K562 (cell line): ENCODE data around the gene DLGAP3. TPM values are rescaled to one million over a fixed set of nuclear protein-coding genes. Genes with fewer than 3 reads are reported as not detected.

ENCODE experiments used
- ATAC-seq: fragments of 200-7000 bp; cut with Tn5 transposase; 3 replicates; pipeline ENCODE4 v1.9.1; 2020; ENCODE audit warnings: moderate library complexity
- BruUV-seq: library from RNA; stranded (reverse); fragments of 400-500 nt; replicated peaks from 2 replicates; lab custom pipeline; 2021; lab: Mats Ljungman, UMichigan
- CTCF ChIA-PET: fragments of 300-600 bp; formaldehyde crosslinking; extraction: SDS; loops from one replicate; lab custom pipeline; 2021; ENCODE audit warnings: low intra/inter-chr PET ratio; lab: Yijun Ruan, JAX
- POLR2A ChIA-PET: fragments of 300-600, 350-650 bp; sonication (Branson Sonifier 250); formaldehyde crosslinking; extraction: SDS; loops from one replicate; lab custom pipeline; 2021; ENCODE audit warnings: antibody characterized with exemption, inconsistent platforms; lab: Yijun Ruan, JAX
- DNase-seq, 4 experiments: peaks; one replicate each; pipeline versions ENCODE4 v3.0.0 to v3.0.0-alpha.2; 2011 to 2018; ENCODE audit warnings: low spot score in 3 of 4, mixed read lengths in 3 of 4; ENCODE audit errors: extremely low read depth in 1 of 4
- FAIRE-seq: peaks from 2 replicates; lab custom pipeline; 2011; peaks lifted over from hg19 to GRCh38; lab: Jason Lieb, UNC
- H2AFZ ChIP-seq: 2 replicates; pipeline ENCODE4 v1.6.0; 2011; ENCODE audit warnings: low read depth, low read length, control low read depth, inconsistent platforms
- H3K27ac ChIP-seq: fragments of 200-600 bp; 3 replicates; pipeline ENCODE4 v1.8.0; 2011; ENCODE audit warnings: low read depth, mild to moderate bottlenecking, control low read depth, inconsistent platforms, low read length, moderate library complexity, mixed read lengths; ENCODE audit errors: extremely low read depth
- H3K27me3 ChIP-seq, 2 experiments: fragments of 300-600 bp in 1 of 2; 2 replicates in 1 of 2; 3 replicates in 1 of 2; pipeline versions ENCODE4 v1.6.0 to v1.8.0; 2011; ENCODE audit warnings: inconsistent platforms in 2 of 2, low read length in 2 of 2, mild to moderate bottlenecking in 1 of 2, mixed read lengths in 1 of 2, moderate library complexity in 1 of 2; ENCODE audit not compliant: control insufficient read depth in 2 of 2, insufficient read depth in 2 of 2
- H3K36me3 ChIP-seq: fragments of 300-600 bp; 3 replicates; pipeline ENCODE4 v1.8.0; 2011; ENCODE audit warnings: mild to moderate bottlenecking, low read length, inconsistent platforms; ENCODE audit not compliant: control insufficient read depth, insufficient read depth
- H3K4me1 ChIP-seq, 2 experiments: fragments of 200-600 bp in 1 of 2; replicated peaks in 1 of 2; 2 replicates in 1 of 2; 3 replicates in 1 of 2; pipeline versions ENCODE4 v1.5.1 to v1.8.0; 2011; ENCODE audit warnings: inconsistent platforms in 2 of 2, low read length in 2 of 2, mild to moderate bottlenecking in 1 of 2, mixed read lengths in 1 of 2, moderate library complexity in 1 of 2; ENCODE audit not compliant: control insufficient read depth in 2 of 2, insufficient read depth in 2 of 2
- H3K4me2 ChIP-seq: 2 replicates; pipeline ENCODE4 v1.6.1; 2011; ENCODE audit warnings: low read length, control low read depth, inconsistent platforms, mixed read lengths; ENCODE audit not compliant: insufficient read depth
- H3K4me3 ChIP-seq: fragments of 200-600 bp; sonication (generic), shearing (Covaris generic); 2 replicates; pipeline ENCODE4 v1.5.1; 2016; ENCODE audit warnings: control low read depth, inconsistent platforms
- H3K79me2 ChIP-seq: fragments of 200-600 bp; 3 replicates; pipeline ENCODE4 v1.8.0; 2011; ENCODE audit warnings: low read length, inconsistent platforms; ENCODE audit not compliant: control insufficient read depth, insufficient read depth
- H3K9ac ChIP-seq, 2 experiments: 2 replicates each; pipeline versions ENCODE4 v1.6.0 to v1.6.1; 2011; ENCODE audit warnings: low read depth in 2 of 2, low read length in 2 of 2, control low read depth in 1 of 2, inconsistent platforms in 1 of 2, mild to moderate bottlenecking in 1 of 2, mixed read lengths in 1 of 2; ENCODE audit not compliant: insufficient read depth in 1 of 2
- H3K9me1 ChIP-seq: one replicate; pipeline ENCODE4 v1.6.0; 2011; ENCODE audit warnings: inconsistent platforms, mild to moderate bottlenecking, low read length, moderate library complexity; ENCODE audit not compliant: control insufficient read depth, insufficient read depth
- H3K9me3 ChIP-seq: replicated peaks from 2 replicates; pipeline ENCODE4 v1.5.1; 2011; ENCODE audit warnings: low read depth, low read length, inconsistent platforms; ENCODE audit not compliant: control insufficient read depth, insufficient read depth
- H4K20me1 ChIP-seq: replicated peaks from 2 replicates; pipeline ENCODE4 v1.6.1; 2011; ENCODE audit warnings: low read length, inconsistent platforms, mixed read lengths; ENCODE audit not compliant: control insufficient read depth, insufficient read depth
- KAT8 ChIP-seq: fragments of 450-650 bp; IDR thresholded peaks from 2 replicates; pipeline ENCODE4 v1.6.1; 2016; ENCODE audit warnings: low read depth, mild to moderate bottlenecking
- OTX1 ChIP-seq: fragments of 450-650 bp; formaldehyde crosslinking; IDR thresholded peaks from 2 replicates; pipeline ENCODE4 v1.4.0; 2022; ENCODE audit warnings: mild to moderate bottlenecking
- RBM25 ChIP-seq: fragments of 200-400 bp; formaldehyde crosslinking; IDR thresholded peaks from 2 replicates; pipeline ENCODE4 v1.6.1; 2018; ENCODE audit warnings: low read length, low read depth, moderate library complexity; ENCODE audit not compliant: severe bottlenecking
- SRF ChIP-seq, 2 experiments: fragments of 250-450, 450-650 bp in 1 of 2; sonication (Bioruptor Pico) in 1 of 2; sonication (generic) in 1 of 2; formaldehyde crosslinking; IDR thresholded peaks; 2 replicates each; pipeline versions ENCODE4 v1.5.0 to v1.5.1; 2020 to 2022; ENCODE audit warnings: mild to moderate bottlenecking in 1 of 2, missing genetic modification reagents in 1 of 2
- TARDBP ChIP-seq: fragments of 450-650 bp; IDR thresholded peaks from 2 replicates; pipeline ENCODE4 v1.6.1; 2016
- TFE3 ChIP-seq: fragments of 450-650 bp; formaldehyde crosslinking; IDR thresholded peaks from 2 replicates; pipeline ENCODE4 v1.4.0; 2020; ENCODE audit warnings: mild to moderate bottlenecking, mixed read lengths
- ZNF12 ChIP-seq: sonication (generic); formaldehyde crosslinking; IDR thresholded peaks from 2 replicates; pipeline ENCODE4 v1.4.0; 2020; ENCODE audit warnings: mild to moderate bottlenecking, missing genetic modification reagents
- WGBS: fragments of 100-300 bp; shearing (Covaris generic); methylation state at CpG from one replicate; pipeline ENCODE4 v1.1.6; 2016; ENCODE audit warnings: low coverage, mixed read lengths; ENCODE audit not compliant: insufficient coverage; ENCODE audit errors: missing lambda C conversion rate; 5-methylcytosine and 5-hydroxymethylcytosine counted together
- in situ Hi-C: fragments of 300-500 bp; cut with MboI; formaldehyde crosslinking; loops from 4 replicates; pipeline ENCODE4 v1.15.0; 2018; ENCODE audit warnings: inconsistent platforms, mixed read lengths
- intact Hi-C: fragments of 100-400 bp; cut with micrococcal nuclease; formaldehyde crosslinking; loops from 2 replicates; pipeline ENCODE4 v1.14.2; 2022
- polyA plus RNA-seq, 8 experiments: library from polyadenylated mRNA; depleted of rRNA in 4 of 8; stranded (reverse) in 5 of 8; unstranded in 3 of 8; fragments of >200 nt; fragmentation: Nextera tagmentation in 2 of 8; fragmentation: Illumina TruSeq in 1 of 8; extraction: Ambion mirVana in 2 of 8; extraction: Trizol in 1 of 8; gene quantifications; 2 replicates each; pipeline versions ENCODE4 v1.2.1 to v1.2.3, GENCODE V29; 2011 to 2014; ENCODE audit warnings: inconsistent platforms in 1 of 8, missing spikeins in 1 of 8
- total RNA-seq, 7 experiments: library from RNA; depleted of rRNA in 6 of 7; stranded (reverse); fragments of >200 nt in 6 of 7; fragmentation: Illumina TruSeq in 2 of 7; extraction: Trizol in 2 of 7; gene quantifications; 2 replicates each; pipeline versions ENCODE4 v1.2.1 to v1.2.3, GENCODE V29; 2011 to 2021; ENCODE audit warnings: low replicate concordance in 1 of 7

Gene DLGAP3
- total and polyA plus RNA-seq, 9 of the 15 experiments (the other 6 are each of a cell fraction or from before 2014, with no cell fraction given) = 0.01 to 0.16 (median 0.07) TPM; not detected in 6

GRCh38 chr1:34916104-34916503 is 13.3 kb downstream of the DLGAP3 start:
- 5% methylated on average over 4 of the region's 4 CpGs for WGBS
- in situ Hi-C loops = no loop called here
- peaks cover 8% of the 10 kb centered on the region; the same call in 1 of the 2 replicates for H4K20me1 ChIP-seq
- peaks cover 0 to 12% of the 10 kb centered on the region in 2 experiments; a peak in 3 of 5 replicates for H3K4me1 ChIP-seq
- CTCF ChIA-PET = no interaction called here
- H3K27me3 ChIP-seq = peaks cover 6 to 34% of the 10 kb centered on the region in 2 experiments; a peak in 4 of 5 replicates
- POLR2A ChIA-PET = interaction anchor here (0.9 to 1.7 kb wide), 4 partner anchors 8 to 35 kb away, joined by 3 to 7 read pairs (median 6); no protein-coding TSS in a partner anchor
- intact Hi-C loops = no loop called here
- no peak overlapping the region for H3K4me3 ChIP-seq
- BruUV-seq = no TSS peak
- TF ChIP-seq RBM25 (peak; percentile 52), TFE3 (CRISPR knock-in tag) (no peak), ZNF12 (no peak), KAT8 (no peak), TARDBP (no peak), SRF (CRISPR knock-in tag; IDR thresholded peaks at IDR 0.05) (peak in 1 of 2 experiments; percentile 81; a peak in 1 of 4 replicates), OTX1 (CRISPR knock-in tag) (no peak)
- H3K36me3 ChIP-seq = no peaks in the 10 kb centered on the region
- H3K79me2 ChIP-seq = no peaks in the 10 kb centered on the region
- no peak overlapping the region for H3K4me2 ChIP-seq
- DNase-seq = no peak
- H3K9ac ChIP-seq = no peak overlapping the region
- H3K9me3 ChIP-seq = no peaks in the 10 kb centered on the region
- FAIRE-seq = no peak
- no peak overlapping the region for H2AFZ ChIP-seq
- no peak overlapping the region for H3K27ac ChIP-seq
- no peaks in the 10 kb centered on the region for H3K9me1 ChIP-seq
- no peak; the same call in 2 of the 3 replicates for ATAC-seq
